ENCODE measurements around the gene RETN.

RETN gene

DNA sequence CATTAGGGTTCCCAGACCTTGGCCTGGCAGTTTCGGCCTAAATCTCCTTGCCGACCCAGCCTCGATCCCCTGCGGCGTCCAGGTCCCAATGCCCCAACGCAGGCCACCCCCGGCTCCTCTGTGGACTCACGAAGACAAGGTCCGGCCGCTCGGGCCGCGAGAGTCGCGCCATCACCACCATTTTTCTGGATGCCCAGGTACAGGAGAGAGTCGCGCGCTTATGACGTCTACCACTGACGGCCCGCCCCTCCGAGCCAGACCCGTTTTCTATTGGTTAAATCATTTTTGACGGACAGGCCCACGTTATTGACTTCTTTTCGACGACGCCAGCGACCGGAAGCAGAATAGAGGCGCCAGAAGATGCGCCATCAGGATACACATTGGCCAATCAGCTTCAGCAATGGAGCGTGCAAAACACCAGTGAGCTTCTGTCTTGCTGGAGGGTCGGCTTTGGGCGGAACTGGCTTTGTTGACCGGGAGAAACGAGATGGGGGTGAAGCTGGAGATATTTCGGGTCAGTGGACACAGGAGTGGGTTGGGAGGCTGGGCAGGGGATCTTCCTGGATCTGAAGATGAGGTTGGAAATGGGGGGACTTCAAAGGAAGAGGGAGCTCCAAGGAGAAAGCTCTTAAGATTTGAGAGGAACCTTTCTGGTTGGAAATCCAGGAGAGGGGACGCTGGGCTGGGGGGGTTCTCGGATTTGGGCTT lies 39.3 kb upstream of the RETN start, which contains the start of the genes PET100 and XAB2:
PET100 (plus strand) TSS at position 447 of the 708 bp plus-strand sequence; CDS start at position 488, 41 bp downstream.
XAB2 (minus strand) TSS at position 199 of the 708 bp plus-strand sequence; CDS start at position 181, 18 bp downstream.
- H3K9ac ChIP-seq (ENCODE audit: low read length): peak within 1 kb of the TSS; percentile 97
- peaks cover 5% of the 10 kb centered on the region for H3K36me3 ChIP-seq (ENCODE audit: control insufficient read depth, low read depth, low read length)
- H3K9me3 ChIP-seq (ENCODE audit: control insufficient read depth, low read depth, low read length): no peaks in the 10 kb centered on the region
- H3K27me3 ChIP-seq (ENCODE audit: control insufficient read depth, insufficient read depth, low read length): peaks cover 4% of the 10 kb centered on the region
- peaks cover 4% of the 10 kb centered on the region for H3K4me1 ChIP-seq (ENCODE audit: control insufficient read depth, low read depth, low read length)
- peak within 1 kb of the TSS; percentile 84 for H3K27ac ChIP-seq (ENCODE audit: low read length)
- H3K4me3 ChIP-seq (ENCODE audit: low read length): peak within 1 kb of the TSS; percentile 90

GRCh38 chr19:7631577-7631976 lies 37.3 kb upstream of the RETN start:
- H3K27ac ChIP-seq (ENCODE audit: low read length): no peak overlapping the region
- no peak overlapping the region for H3K4me3 ChIP-seq (ENCODE audit: low read length)
- H3K36me3 ChIP-seq (ENCODE audit: control insufficient read depth, low read depth, low read length): peaks cover 5% of the 10 kb centered on the region
- no peak overlapping the region for H3K9ac ChIP-seq (ENCODE audit: low read length)
- peaks cover 4% of the 10 kb centered on the region for H3K4me1 ChIP-seq (ENCODE audit: control insufficient read depth, low read depth, low read length)
- H3K9me3 ChIP-seq (ENCODE audit: control insufficient read depth, low read depth, low read length): no peaks in the 10 kb centered on the region
- peaks cover 25% of the 10 kb centered on the region for H3K27me3 ChIP-seq (ENCODE audit: control insufficient read depth, insufficient read depth, low read length)

DNA sequence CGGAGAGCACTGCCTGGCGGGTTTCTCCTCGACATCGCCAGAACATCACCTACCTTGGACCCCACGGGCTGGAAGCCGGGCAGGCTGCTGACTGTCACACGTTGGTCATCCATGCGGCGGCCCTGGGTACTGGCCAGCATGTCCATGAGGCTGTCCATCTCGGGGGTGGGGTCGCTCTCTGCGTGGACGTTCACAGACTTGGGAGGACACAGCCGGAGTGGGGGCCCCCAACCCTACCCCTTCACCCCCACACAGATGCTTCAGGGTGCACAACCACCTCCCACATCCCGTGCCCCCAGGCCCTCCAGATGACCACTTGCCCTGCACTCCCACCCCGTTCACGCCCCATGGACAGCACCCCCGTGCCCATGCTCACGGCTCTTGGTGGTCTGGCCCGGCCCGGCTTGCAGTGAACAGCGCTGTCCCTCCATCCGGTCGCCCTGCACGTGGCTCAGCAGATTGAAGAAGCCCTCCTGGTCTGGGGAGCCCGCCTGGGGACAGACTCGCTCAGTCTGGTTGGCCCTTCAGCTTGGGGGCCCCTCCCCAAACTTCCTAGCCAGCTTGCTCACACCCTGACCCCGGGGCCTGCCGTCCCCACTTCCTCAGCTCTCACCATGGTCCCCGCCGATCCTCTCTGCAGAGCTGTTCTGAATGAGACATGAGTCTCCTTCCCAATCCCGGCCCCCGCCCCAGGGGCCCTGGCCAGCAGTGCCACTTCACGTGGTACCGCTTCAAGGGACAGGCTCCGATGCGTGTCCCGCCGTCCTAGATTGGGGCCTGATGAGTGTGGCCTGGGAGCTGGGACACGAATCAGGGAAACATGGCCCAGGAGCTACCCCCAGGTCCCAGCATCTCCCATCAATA lies 36.3 kb upstream of the RETN start:
- peaks cover 27% of the 10 kb centered on the region for H3K27me3 ChIP-seq (ENCODE audit: control insufficient read depth, insufficient read depth, low read length)
- H3K36me3 ChIP-seq (ENCODE audit: control insufficient read depth, low read depth, low read length): peaks cover 5% of the 10 kb centered on the region
- no peaks in the 10 kb centered on the region for H3K9me3 ChIP-seq (ENCODE audit: control insufficient read depth, low read depth, low read length)
- H3K4me1 ChIP-seq (ENCODE audit: control insufficient read depth, low read depth, low read length): peaks cover 4% of the 10 kb centered on the region
- no peak overlapping the region for H3K9ac ChIP-seq (ENCODE audit: low read length)
- no peak overlapping the region for H3K4me3 ChIP-seq (ENCODE audit: low read length)
- no peak overlapping the region for H3K27ac ChIP-seq (ENCODE audit: low read length)

DNA sequence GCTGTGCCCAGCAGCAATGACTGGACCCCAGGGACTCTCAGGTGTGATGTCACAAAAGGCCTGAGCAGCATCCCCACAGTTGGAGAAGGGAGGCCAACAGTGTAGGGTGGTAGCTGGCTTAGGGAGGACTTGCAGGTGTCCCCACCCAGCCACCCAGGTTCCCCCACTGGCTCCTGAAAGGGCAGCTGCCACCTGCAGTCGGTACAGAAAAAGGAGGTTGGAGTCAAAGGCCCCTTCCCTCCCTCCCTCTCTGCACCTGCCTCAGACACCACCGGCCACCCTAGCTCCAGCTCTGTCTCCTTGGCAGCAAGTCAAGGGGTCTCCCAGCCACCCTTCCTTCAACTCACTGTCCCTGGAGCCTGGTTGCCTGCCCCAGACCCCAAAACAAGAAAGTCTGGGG lies 35.2 kb upstream of the RETN start, which contains the start of gene PCP2:
PCP2 (minus strand) TSS at position 22 of the 400 bp plus-strand sequence. CDS start 262 bp downstream, outside the sequence.
- no peak within 1 kb of the TSS for H3K9ac ChIP-seq (ENCODE audit: low read length)
- peaks cover 27% of the 10 kb centered on the region for H3K27me3 ChIP-seq (ENCODE audit: control insufficient read depth, insufficient read depth, low read length)
- H3K36me3 ChIP-seq (ENCODE audit: control insufficient read depth, low read depth, low read length): peaks cover 5% of the 10 kb centered on the region
- H3K4me3 ChIP-seq (ENCODE audit: low read length): no peak within 1 kb of the TSS
- peaks cover 4% of the 10 kb centered on the region for H3K4me1 ChIP-seq (ENCODE audit: control insufficient read depth, low read depth, low read length)
- H3K9me3 ChIP-seq (ENCODE audit: control insufficient read depth, low read depth, low read length): no peaks in the 10 kb centered on the region
- H3K27ac ChIP-seq (ENCODE audit: low read length): no peak within 1 kb of the TSS

- H3K36me3 ChIP-seq (ENCODE audit: control insufficient read depth, low read depth, low read length): peaks cover 5% of the 10 kb centered on the region
- no peak overlapping the region for H3K9ac ChIP-seq (ENCODE audit: low read length)
- H3K4me1 ChIP-seq (ENCODE audit: control insufficient read depth, low read depth, low read length): no peaks in the 10 kb centered on the region
- no peak overlapping the region for H3K4me3 ChIP-seq (ENCODE audit: low read length)
- peaks cover 27% of the 10 kb centered on the region for H3K27me3 ChIP-seq (ENCODE audit: control insufficient read depth, insufficient read depth, low read length)
- H3K27ac ChIP-seq (ENCODE audit: low read length): no peak overlapping the region
- no peaks in the 10 kb centered on the region for H3K9me3 ChIP-seq (ENCODE audit: control insufficient read depth, low read depth, low read length)
These were observed 33.2 kb upstream of the RETN start for GRCh38 chr19:7635670-7636069.

- Histone ChIP-seq H3K4me1 (ENCODE audit: control insufficient read depth, low read depth, low read length) (no peaks in the 10 kb centered on the region), H3K27me3 (ENCODE audit: control insufficient read depth, insufficient read depth, low read length) (peaks cover 27% of the 10 kb centered on the region), H3K9me3 (ENCODE audit: control insufficient read depth, low read depth, low read length) (no peaks in the 10 kb centered on the region), H3K27ac (ENCODE audit: low read length) (no peak overlapping the region), H3K9ac (ENCODE audit: low read length) (no peak overlapping the region), H3K36me3 (ENCODE audit: control insufficient read depth, low read depth, low read length) (peaks cover 5% of the 10 kb centered on the region), H3K4me3 (ENCODE audit: low read length) (peak overlapping the region; percentile 62)
These were observed 32.5 kb upstream of the RETN start for GRCh38 chr19:7636317-7636690.

DNA sequence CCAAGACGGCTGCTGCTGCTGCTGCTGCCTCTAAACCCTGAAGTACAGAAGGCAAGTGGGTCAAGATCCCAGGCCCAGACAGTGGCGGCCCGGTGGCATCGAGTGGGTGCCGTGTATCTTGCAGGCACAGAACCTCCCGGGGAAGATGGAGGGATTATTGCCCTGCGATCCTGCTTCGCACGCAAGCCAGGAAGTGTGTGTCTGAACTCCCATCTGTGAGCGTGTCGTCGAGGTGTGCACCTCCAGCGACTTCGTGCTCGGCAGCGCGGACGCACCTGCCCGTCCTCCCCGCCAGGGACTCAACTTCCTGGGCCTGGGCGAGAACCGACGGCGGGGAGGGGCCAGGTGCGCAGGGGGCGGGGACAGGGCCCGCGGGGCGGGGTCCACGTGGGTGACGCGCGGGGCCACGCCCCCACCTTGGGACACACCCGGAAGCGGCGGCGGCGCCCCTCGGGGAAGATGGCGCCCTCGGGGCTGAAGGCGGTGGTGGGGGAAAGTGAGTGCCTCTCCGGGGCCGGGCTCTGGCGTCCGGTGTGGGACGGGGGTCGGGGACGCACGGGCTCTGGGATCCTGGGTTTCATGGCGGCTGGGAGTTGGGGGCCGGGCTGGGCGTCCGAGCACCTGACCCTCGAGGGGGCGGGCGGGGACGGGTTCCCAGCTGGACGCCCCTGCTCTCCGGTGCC lies 32.0 kb upstream of the RETN start, which contains the start of gene STXBP2:
STXBP2 (plus strand) TSS at position 420 of the 683 bp plus-strand sequence; CDS start at position 460, 40 bp downstream.
- peak within 1 kb of the TSS; percentile 30 for H3K9ac ChIP-seq (ENCODE audit: low read length)
- H3K27ac ChIP-seq (ENCODE audit: low read length): no peak within 1 kb of the TSS
- peaks cover 27% of the 10 kb centered on the region for H3K27me3 ChIP-seq (ENCODE audit: control insufficient read depth, insufficient read depth, low read length)
- H3K4me3 ChIP-seq (ENCODE audit: low read length): peak within 1 kb of the TSS; percentile 62
- no peaks in the 10 kb centered on the region for H3K9me3 ChIP-seq (ENCODE audit: control insufficient read depth, low read depth, low read length)
- peaks cover 5% of the 10 kb centered on the region for H3K36me3 ChIP-seq (ENCODE audit: control insufficient read depth, low read depth, low read length)
- H3K4me1 ChIP-seq (ENCODE audit: control insufficient read depth, low read depth, low read length): no peaks in the 10 kb centered on the region

- H3K4me1 ChIP-seq (ENCODE audit: control insufficient read depth, low read depth, low read length): no peaks in the 10 kb centered on the region
- H3K27me3 ChIP-seq (ENCODE audit: control insufficient read depth, insufficient read depth, low read length): peaks cover 27% of the 10 kb centered on the region
- no peaks in the 10 kb centered on the region for H3K9me3 ChIP-seq (ENCODE audit: control insufficient read depth, low read depth, low read length)
- no peaks in the 10 kb centered on the region for H3K36me3 ChIP-seq (ENCODE audit: control insufficient read depth, low read depth, low read length)
- H3K9ac ChIP-seq (ENCODE audit: low read length): peak overlapping the region; percentile 30
- H3K27ac ChIP-seq (ENCODE audit: low read length): no peak overlapping the region
- H3K4me3 ChIP-seq (ENCODE audit: low read length): peak overlapping the region; percentile 62
These were observed 31.2 kb upstream of the RETN start for GRCh38 chr19:7637374-7638256.

- H3K4me1 ChIP-seq (ENCODE audit: control insufficient read depth, low read depth, low read length): no peaks in the 10 kb centered on the region
- H3K9ac ChIP-seq (ENCODE audit: low read length): no peak overlapping the region
- H3K27ac ChIP-seq (ENCODE audit: low read length): no peak overlapping the region
- no peak overlapping the region for H3K4me3 ChIP-seq (ENCODE audit: low read length)
- H3K27me3 ChIP-seq (ENCODE audit: control insufficient read depth, insufficient read depth, low read length): peaks cover 26% of the 10 kb centered on the region
- no peaks in the 10 kb centered on the region for H3K36me3 ChIP-seq (ENCODE audit: control insufficient read depth, low read depth, low read length)
- H3K9me3 ChIP-seq (ENCODE audit: control insufficient read depth, low read depth, low read length): no peaks in the 10 kb centered on the region
These were observed 29.9 kb upstream of the RETN start for GRCh38 chr19:7638802-7639465.

DNA sequence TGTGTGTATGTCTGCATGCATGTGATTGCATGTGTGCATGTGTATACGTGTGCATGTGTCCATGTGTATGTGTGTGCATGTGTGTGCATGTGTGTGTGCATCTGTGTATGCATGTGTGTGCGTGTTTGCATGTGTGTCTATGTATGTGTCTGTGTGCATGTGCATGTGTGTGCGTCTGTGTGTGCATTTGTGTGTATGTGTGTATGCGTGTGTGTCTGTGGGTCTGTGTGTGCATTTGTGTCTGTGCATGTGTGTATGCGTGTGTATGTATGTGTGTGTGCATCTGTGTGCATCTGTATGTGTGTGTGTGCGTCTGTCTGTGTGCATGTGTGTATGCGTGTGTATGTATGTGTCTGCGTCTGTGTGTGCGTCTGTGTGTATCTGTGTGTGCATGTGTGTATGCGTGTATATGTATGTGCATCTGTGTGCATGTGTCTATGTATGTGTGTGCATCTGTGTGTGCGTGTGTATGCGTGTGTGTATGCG lies 28.9 kb upstream of the RETN start:
- Histone ChIP-seq H3K27ac (ENCODE audit: low read length) (no peak overlapping the region), H3K9ac (ENCODE audit: low read length) (no peak overlapping the region), H3K9me3 (ENCODE audit: control insufficient read depth, low read depth, low read length) (no peaks in the 10 kb centered on the region), H3K36me3 (ENCODE audit: control insufficient read depth, low read depth, low read length) (no peaks in the 10 kb centered on the region), H3K4me1 (ENCODE audit: control insufficient read depth, low read depth, low read length) (no peaks in the 10 kb centered on the region), H3K4me3 (ENCODE audit: low read length) (no peak overlapping the region), H3K27me3 (ENCODE audit: control insufficient read depth, insufficient read depth, low read length) (peaks cover 19% of the 10 kb centered on the region)

All from iPS-18a (cell line).